Stomach (tissue), 4 donors: ENCODE results near the gene CNN1.

Source experiments
- CTCF ChIP-seq, 7 experiments: fragments of 450-650 bp in 4 of 7; fragments of 200-600 bp in 3 of 7; sonication (generic) in 3 of 7; IDR thresholded peaks; one replicate each; pipeline ENCODE4 v1.5.1; 2016 to 2019; ENCODE audit warnings: antibody characterized with exemption in 7 of 7, control low read depth in 2 of 7, mild to moderate bottlenecking in 1 of 7
- EP300 ChIP-seq: sonication (generic); formaldehyde crosslinking; IDR thresholded peaks from one replicate; pipeline ENCODE4 v1.6.1; 2017; ENCODE audit warnings: antibody characterized with exemption
- POLR2A ChIP-seq, 4 donors: fragments of 450-650 bp; IDR thresholded peaks; one replicate each; pipeline ENCODE4 v1.6.1; 2016; ENCODE audit warnings: antibody characterized with exemption in 4 of 4, control low read depth in 2 of 4, mild to moderate bottlenecking in 1 of 4, moderate library complexity in 1 of 4

- no peak for TF ChIP-seq CTCF (IDR thresholded peaks at IDR 0.05)
- TF ChIP-seq EP300 = no peak
- no peak for TF ChIP-seq POLR2A (IDR thresholded peaks at IDR 0.05)
These were observed 15.5 kb downstream of the CNN1 start for GRCh38 chr19:11554160-11554559.
